ENCODE measurements around the gene PTPRG. TPM values are rescaled to one million over a fixed set of nuclear protein-coding genes. Genes with fewer than 3 reads are reported as not detected.
"Not testable (repeated sequence)": the region's sequence is repeated elsewhere in the genome, so short reads cannot be mapped to it uniquely, and the experiment has no call there.

The PTPRG gene
- total RNA-seq, 1 donor from 2014 or later: 4.2 TPM

- no peaks in the 10 kb centered on the region for H3K4me1 Mint-ChIP-seq
- intact Hi-C loops (cut with micrococcal nuclease): no loop called here
- no peaks in the 10 kb centered on the region for H3K36me3 Mint-ChIP-seq (ENCODE audit: low read depth)
- DNase-seq: no peak
- H3K27me3 Mint-ChIP-seq: no peaks in the 10 kb centered on the region
- H3K4me3 Mint-ChIP-seq: no peak overlapping the region
- no peaks in the 10 kb centered on the region for H3K9me3 Mint-ChIP-seq
- no peak overlapping the region for H3K27ac Mint-ChIP-seq
Observed at GRCh38 chr3:62015111-62015510, 453.7 kb downstream of the PTPRG start.

DNA sequence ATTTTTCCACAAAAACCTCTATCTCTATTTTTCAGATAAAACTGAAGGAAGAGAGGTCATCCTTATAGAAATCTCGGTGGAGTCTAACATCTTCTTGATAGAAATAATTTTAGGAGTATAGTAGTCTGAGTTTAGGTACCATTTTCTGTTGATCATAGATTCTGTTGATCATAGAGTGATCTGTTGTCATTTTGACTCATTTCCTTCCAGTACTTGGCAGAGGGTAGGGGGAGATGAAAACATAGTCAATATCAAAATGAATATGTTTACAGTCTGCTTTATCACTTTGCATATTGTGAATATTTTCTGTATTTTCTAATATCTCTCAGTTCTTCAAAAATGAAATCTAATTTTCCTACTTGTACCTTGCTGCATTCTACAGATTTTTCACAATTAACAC is 458.5 kb downstream of the PTPRG start:
- Mint-ChIP-seq H3K27ac (no peak overlapping the region), H3K4me3 (no peak overlapping the region), H3K9me3 (no peaks in the 10 kb centered on the region), H3K4me1 (no peaks in the 10 kb centered on the region), H3K36me3 (ENCODE audit: low read depth) (no peaks in the 10 kb centered on the region), H3K27me3 (no peaks in the 10 kb centered on the region)
- DNase-seq: no peak
- intact Hi-C loops (cut with micrococcal nuclease): no loop called here

GRCh38 chr3:62020706-62021105 is 459.3 kb downstream of the PTPRG start:
- Mint-ChIP-seq H3K4me3 (no peak overlapping the region), H3K27me3 (no peaks in the 10 kb centered on the region), H3K36me3 (ENCODE audit: low read depth) (no peaks in the 10 kb centered on the region), H3K9me3 (no peaks in the 10 kb centered on the region), H3K27ac (no peak overlapping the region), H3K4me1 (no peaks in the 10 kb centered on the region)
- intact Hi-C loops (cut with micrococcal nuclease): no loop called here
- DNase-seq: no peak

DNA sequence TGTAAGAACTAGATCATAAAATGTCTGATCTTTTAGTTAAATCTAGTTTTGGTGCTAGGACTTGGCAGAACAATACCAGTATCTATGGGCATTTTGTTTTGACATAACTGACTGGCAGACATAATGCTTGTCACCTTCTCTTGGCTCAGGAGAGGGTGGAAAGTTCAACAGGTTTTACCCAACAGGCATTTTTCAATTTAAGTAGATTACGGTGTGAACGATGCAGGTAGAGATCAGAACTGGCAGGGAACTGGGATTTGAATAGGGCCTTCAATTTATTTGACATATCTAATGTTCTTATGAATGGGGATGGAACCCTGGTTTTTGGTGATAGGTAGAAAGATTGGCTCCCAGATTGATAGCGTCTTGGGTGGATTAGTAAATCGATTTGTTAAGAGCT is 460.9 kb downstream of the PTPRG start:
- H3K27ac Mint-ChIP-seq: no peak overlapping the region
- no peak for DNase-seq
- intact Hi-C loops (cut with micrococcal nuclease): no loop called here
- no peaks in the 10 kb centered on the region for H3K9me3 Mint-ChIP-seq
- no peak overlapping the region for H3K4me3 Mint-ChIP-seq
- H3K4me1 Mint-ChIP-seq: no peaks in the 10 kb centered on the region
- no peaks in the 10 kb centered on the region for H3K36me3 Mint-ChIP-seq (ENCODE audit: low read depth)
- H3K27me3 Mint-ChIP-seq: no peaks in the 10 kb centered on the region

- H3K36me3 Mint-ChIP-seq (ENCODE audit: low read depth): no peaks in the 10 kb centered on the region
- no peak overlapping the region for H3K27ac Mint-ChIP-seq
Observed at GRCh38 chr3:62024882-62025281, 463.5 kb downstream of the PTPRG start.

GRCh38 chr3:62025913-62026312 is 464.5 kb downstream of the PTPRG start:
- no peaks in the 10 kb centered on the region for H3K36me3 Mint-ChIP-seq (ENCODE audit: low read depth)
- intact Hi-C loops (cut with micrococcal nuclease): no loop called here
- H3K27ac Mint-ChIP-seq: no peak overlapping the region
- H3K9me3 Mint-ChIP-seq: no peaks in the 10 kb centered on the region
- no peak for DNase-seq
- no peak overlapping the region for H3K4me3 Mint-ChIP-seq
- no peaks in the 10 kb centered on the region for H3K4me1 Mint-ChIP-seq
- H3K27me3 Mint-ChIP-seq: no peaks in the 10 kb centered on the region

More at GRCh38 chr3:62024882-62025281, 463.5 kb downstream of the PTPRG start:
- Mint-ChIP-seq H3K27me3 (no peaks in the 10 kb centered on the region), H3K4me1 (no peaks in the 10 kb centered on the region), H3K4me3 (no peak overlapping the region), H3K9me3 (no peaks in the 10 kb centered on the region)
- DNase-seq: no peak
- intact Hi-C loops (cut with micrococcal nuclease): no loop called here

- no peak for DNase-seq
- Mint-ChIP-seq H3K4me3 (no peak overlapping the region), H3K9me3 (no peaks in the 10 kb centered on the region), H3K36me3 (ENCODE audit: low read depth) (no peaks in the 10 kb centered on the region), H3K27ac (no peak overlapping the region), H3K27me3 (peaks cover 2% of the 10 kb centered on the region), H3K4me1 (no peaks in the 10 kb centered on the region)
- intact Hi-C loops (cut with micrococcal nuclease): no loop called here
Observed at GRCh38 chr3:62027241-62027640, 465.9 kb downstream of the PTPRG start.

- no peak overlapping the region for H3K4me3 Mint-ChIP-seq
- H3K4me1 Mint-ChIP-seq: no peaks in the 10 kb centered on the region
- H3K27ac Mint-ChIP-seq: no peak overlapping the region
- intact Hi-C loops (cut with micrococcal nuclease): no loop called here
- peaks cover 2% of the 10 kb centered on the region for H3K27me3 Mint-ChIP-seq
- H3K36me3 Mint-ChIP-seq (ENCODE audit: low read depth): no peaks in the 10 kb centered on the region
- no peak for DNase-seq
- H3K9me3 Mint-ChIP-seq: no peaks in the 10 kb centered on the region
Observed at GRCh38 chr3:62027796-62028195, 466.4 kb downstream of the PTPRG start.

DNA sequence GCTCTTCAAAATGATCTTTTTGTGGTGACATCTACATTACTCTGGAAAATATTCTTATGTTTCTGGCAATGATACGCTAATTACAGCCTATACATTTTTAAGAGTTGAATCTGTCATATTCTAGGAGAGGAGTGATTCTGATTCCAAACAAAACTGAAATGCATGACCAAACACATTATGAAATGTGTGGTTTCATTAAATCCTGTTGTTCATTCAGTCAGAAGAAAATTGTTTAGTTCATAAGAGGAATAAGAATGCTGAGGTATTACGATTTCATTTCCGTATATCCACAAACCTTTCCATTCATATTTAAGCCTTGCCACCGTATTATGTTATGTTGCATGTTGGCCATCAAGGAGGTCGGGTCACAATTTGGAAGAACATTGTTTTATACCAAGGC is 466.9 kb downstream of the PTPRG start:
- intact Hi-C loops (cut with micrococcal nuclease): no loop called here
- no peak for DNase-seq
- Mint-ChIP-seq H3K4me3 (no peak overlapping the region), H3K27me3 (peaks cover 2% of the 10 kb centered on the region), H3K36me3 (ENCODE audit: low read depth) (no peaks in the 10 kb centered on the region), H3K4me1 (no peaks in the 10 kb centered on the region), H3K9me3 (no peaks in the 10 kb centered on the region), H3K27ac (no peak overlapping the region)

- H3K36me3 Mint-ChIP-seq (ENCODE audit: low read depth): no peaks in the 10 kb centered on the region
- H3K4me1 Mint-ChIP-seq: no peaks in the 10 kb centered on the region
- no peak overlapping the region for H3K4me3 Mint-ChIP-seq
- no peak overlapping the region for H3K27ac Mint-ChIP-seq
- no peaks in the 10 kb centered on the region for H3K9me3 Mint-ChIP-seq
- intact Hi-C loops (cut with micrococcal nuclease): no loop called here
- peaks cover 2% of the 10 kb centered on the region for H3K27me3 Mint-ChIP-seq
- no peak for DNase-seq
Observed at GRCh38 chr3:62032738-62033137, 471.4 kb downstream of the PTPRG start.

- DNase-seq: no peak
- Mint-ChIP-seq H3K4me3 (no peak overlapping the region), H3K36me3 (ENCODE audit: low read depth) (no peaks in the 10 kb centered on the region), H3K27me3 (peaks cover 2% of the 10 kb centered on the region), H3K27ac (no peak overlapping the region), H3K9me3 (no peaks in the 10 kb centered on the region), H3K4me1 (no peaks in the 10 kb centered on the region)
- intact Hi-C loops (cut with micrococcal nuclease): no loop called here
Observed at GRCh38 chr3:62035402-62036057, 474.2 kb downstream of the PTPRG start.

GRCh38 chr3:62036726-62037125 is 475.4 kb downstream of the PTPRG start:
- Mint-ChIP-seq H3K36me3 (ENCODE audit: low read depth) (no peaks in the 10 kb centered on the region), H3K27me3 (no peaks in the 10 kb centered on the region), H3K4me1 (no peaks in the 10 kb centered on the region), H3K4me3 (no peak overlapping the region), H3K9me3 (no peaks in the 10 kb centered on the region), H3K27ac (no peak overlapping the region)
- intact Hi-C loops (cut with micrococcal nuclease): no loop called here
- no peak for DNase-seq

GRCh38 chr3:62038798-62039197 is 477.4 kb downstream of the PTPRG start:
- H3K27me3 Mint-ChIP-seq; intact Hi-C loops (cut with micrococcal nuclease); H3K4me3 Mint-ChIP-seq; H3K36me3 Mint-ChIP-seq (ENCODE audit: low read depth); DNase-seq; H3K9me3 Mint-ChIP-seq; H3K27ac Mint-ChIP-seq; H3K4me1 Mint-ChIP-seq: not testable (repeated sequence)

DNA sequence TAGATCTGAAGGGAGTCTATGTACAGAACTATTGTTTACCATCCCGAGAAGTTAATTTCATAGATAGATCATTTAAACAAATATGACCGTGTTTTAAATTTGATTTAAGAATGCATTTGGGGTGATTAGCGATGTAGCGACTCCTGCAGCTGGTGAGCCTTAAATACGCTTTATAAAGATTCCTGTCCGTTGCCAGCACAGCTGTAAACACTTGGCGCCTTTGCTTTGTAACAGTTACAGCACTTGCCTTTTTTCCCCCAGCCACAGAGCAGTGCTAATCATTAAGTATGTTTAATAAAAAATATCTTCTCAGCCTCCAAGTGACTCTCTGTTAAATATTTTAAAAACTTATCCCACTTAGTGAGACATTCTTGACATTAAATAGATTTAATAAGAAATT is 478.2 kb downstream of the PTPRG start:
- Mint-ChIP-seq H3K36me3 (ENCODE audit: low read depth) (no peaks in the 10 kb centered on the region), H3K9me3 (no peaks in the 10 kb centered on the region), H3K4me3 (no peak overlapping the region), H3K27me3 (no peaks in the 10 kb centered on the region), H3K4me1 (no peaks in the 10 kb centered on the region), H3K27ac (no peak overlapping the region)
- intact Hi-C loops (cut with micrococcal nuclease): no loop called here
- DNase-seq: no peak

GRCh38 chr3:62041681-62042080 is 480.3 kb downstream of the PTPRG start:
- H3K27ac Mint-ChIP-seq: no peak overlapping the region

More at GRCh38 chr3:62041681-62042080, 480.3 kb downstream of the PTPRG start:
- intact Hi-C loops (cut with micrococcal nuclease): no loop called here
- H3K36me3 Mint-ChIP-seq (ENCODE audit: low read depth): no peaks in the 10 kb centered on the region
- no peak overlapping the region for H3K4me3 Mint-ChIP-seq
- H3K27me3 Mint-ChIP-seq: no peaks in the 10 kb centered on the region
- no peaks in the 10 kb centered on the region for H3K4me1 Mint-ChIP-seq
- no peak for DNase-seq
- no peaks in the 10 kb centered on the region for H3K9me3 Mint-ChIP-seq

Measured in activated CD4-positive, alpha-beta T cell treated with anti-CD3 and anti-CD28 coated beads, Interleukin-2, amount 10 ng/mL, durations not matched to agents 24 days and 14 days (primary cell).